Measurements from ENCODE around the gene RTKN. TPM values are rescaled to one million over a fixed set of nuclear protein-coding genes. Genes with fewer than 3 reads are reported as not detected.
A peak's percentile ranks its signal among the peaks of the same experiment; 100 is the strongest.

Gene RTKN
- polyA plus RNA-seq, 3 donors: 8.5 to 28.0 (median 13.2) TPM

DNA sequence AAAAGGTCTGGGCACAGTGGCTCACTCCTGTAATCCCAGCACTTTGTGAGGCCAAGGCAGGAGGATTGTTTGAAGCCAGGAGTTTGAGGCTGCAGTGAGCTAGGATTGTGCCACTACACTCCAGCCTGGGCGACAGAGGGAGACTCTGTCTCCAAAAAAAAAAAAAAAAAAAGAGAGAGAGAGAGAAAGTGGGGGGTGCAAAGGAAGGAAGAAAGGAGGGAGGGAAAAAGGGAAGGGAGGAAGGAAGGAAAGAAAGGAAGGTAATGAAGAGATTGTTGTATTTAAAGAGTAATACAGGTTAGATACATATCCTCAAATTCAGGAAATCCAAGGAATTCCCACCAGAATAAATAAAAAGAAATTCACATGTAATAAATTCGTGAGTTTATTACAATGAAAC, 39.8 kb downstream of the RTKN start:
- H3K27ac ChIP-seq (ENCODE audit: low read depth, low read length): no peak overlapping the region
- whole genome bisulfite sequencing, 3 donors: 80 to 88% (median 83%) methylated on average over 2 of the region's 2 CpGs

DNA sequence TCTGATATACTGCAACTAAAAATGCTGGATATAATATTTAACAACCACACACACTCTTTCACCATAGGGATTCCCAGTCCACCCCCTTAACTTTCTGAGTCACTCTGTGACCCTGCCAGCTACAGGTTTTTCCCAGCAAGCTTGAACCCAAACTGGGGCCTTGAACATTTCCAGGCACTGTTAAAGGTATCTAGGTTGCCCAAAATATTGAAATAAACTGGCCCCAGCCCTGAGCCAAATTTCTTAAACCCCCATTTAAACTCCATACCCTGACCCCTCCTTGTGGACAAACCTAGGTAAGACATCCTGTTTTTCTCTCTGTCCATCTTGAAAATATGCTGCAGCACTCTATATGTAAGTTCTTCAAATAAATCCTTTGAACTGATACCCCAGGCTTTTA, 42.0 kb downstream of the RTKN start:
- no peak overlapping the region for H3K27ac ChIP-seq (ENCODE audit: low read depth, low read length)

DNA sequence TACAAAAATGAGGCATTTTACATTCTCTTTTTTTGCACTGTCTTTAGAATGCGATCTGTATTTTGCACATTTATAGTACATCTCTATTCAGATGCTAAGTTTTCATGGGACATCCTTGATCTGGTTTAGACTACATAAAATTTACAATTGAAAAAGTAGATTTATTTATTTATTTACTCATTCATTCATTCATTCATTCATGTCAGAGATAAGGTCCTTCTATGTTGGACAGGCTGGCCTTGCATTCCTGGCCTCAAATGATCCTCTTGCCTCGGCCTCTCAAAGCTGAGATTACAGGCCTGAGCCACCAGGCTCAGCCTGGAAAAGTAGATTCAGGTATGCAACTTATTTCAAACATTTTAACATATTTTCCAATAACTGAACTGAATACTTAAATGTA, 45.6 kb downstream of the RTKN start:
- WGBS, 3 donors: 93 to 97% (median 96%) methylated on average over 2 of the region's 2 CpGs
- no peak overlapping the region for H3K27ac ChIP-seq (ENCODE audit: low read depth, low read length)

DNA sequence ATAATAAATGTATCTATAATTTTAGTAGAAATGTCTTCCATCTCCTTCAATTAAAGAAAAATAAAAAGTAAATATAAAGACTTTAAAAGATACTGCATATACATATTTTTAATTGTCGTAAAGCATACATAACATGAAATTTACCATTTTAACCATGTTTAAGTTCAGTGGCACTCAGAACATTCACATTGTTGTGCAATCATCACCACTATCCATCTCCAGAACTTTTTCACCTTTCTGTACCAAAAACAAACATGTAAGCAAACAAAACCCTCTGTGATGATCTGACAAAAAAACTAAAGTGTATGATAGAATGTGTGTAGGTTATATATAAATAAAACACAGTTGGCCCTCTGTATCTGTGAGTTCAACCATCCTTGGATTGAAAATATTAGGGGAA, 48.2 kb downstream of the RTKN start:
- no peak overlapping the region for H3K27ac ChIP-seq (ENCODE audit: low read depth, low read length)
- 71 to 96% (median 96%) methylated on average over 1 of the region's 1 CpG for WGBS, 3 donors

DNA sequence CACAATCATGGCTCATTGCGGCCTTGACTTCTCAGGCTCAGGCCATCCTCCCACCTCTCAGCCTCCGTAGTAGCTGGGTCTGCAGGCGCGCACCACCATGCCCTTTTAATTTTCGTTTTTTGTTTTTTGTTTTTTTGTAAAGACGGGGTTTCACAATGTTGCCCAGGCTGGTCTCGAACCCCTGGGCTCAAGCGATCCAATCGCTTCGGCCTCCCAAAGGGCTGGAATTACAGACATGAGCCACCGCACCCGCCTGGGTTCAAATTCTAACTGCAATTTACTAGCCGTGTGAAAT, 49.3 kb downstream of the RTKN start:
- no peak overlapping the region for H3K27ac ChIP-seq (ENCODE audit: low read depth, low read length)
- 64 to 77% (median 75%) methylated on average over 13 of the region's 13 CpGs for WGBS, 3 donors

DNA sequence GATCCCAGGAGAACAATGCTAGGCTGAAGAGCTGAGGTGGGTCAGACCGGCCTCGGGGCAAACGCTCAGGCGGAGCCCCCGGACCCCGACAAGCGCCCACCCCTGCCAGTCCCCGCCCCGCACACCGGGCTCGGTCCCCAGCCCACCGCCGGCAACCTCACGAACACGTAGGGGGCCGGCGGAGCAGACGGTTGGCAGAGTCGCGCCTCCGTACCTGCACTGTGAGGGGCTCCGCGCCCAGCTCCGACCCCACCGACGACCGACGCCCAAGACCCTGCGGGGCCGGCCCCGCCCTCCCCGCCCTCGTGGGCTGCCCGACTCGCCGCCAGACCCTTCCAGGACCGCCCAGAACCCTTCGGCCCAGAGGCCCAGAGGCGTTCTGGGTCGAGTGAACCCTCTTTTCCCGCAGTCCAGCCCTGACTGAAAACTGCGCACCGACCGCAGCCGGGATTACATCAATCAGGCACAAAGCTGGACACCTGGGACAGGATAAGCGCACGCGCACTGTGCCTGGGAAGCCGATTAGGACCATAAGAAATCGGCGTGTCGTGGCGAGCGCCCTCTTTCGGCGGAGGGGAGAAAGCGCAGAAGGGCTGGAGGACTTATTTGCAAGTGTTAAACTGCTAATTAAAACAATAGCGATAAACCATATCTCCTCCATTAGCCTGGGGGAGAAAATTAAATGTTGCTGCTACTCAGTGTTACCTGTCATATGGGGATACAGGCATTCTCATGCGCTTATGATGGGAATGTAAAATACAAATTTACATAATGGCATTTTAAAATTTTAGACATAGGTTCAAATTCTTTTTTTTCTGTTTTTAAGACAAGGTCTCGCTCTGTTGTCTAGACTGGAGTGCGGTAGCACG, 49.9 kb downstream of the RTKN start:
- 1 to 2% (median 1%) methylated on average over 56 to 62 of the region's 62 CpGs for WGBS, 3 donors
- H3K27ac ChIP-seq (ENCODE audit: low read depth, low read length): peak overlapping the region; percentile 45

DNA sequence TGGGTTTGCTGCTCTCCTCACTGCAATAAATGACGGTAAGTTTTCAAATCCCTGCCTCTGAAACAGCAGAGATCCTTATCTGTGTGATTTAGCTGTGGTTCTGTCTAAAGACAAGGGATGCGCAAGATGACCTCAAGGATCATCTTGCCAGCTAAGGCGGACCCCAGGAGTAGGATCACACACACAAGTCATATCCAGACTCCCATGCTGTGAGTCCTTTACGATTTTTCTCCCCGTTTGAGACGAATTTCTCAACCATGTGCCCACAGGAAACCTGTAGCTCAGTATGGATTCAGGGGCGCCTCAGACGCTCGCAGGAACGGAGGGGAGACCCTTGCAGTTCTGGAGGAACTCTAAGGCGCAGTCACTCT, 50.5 kb downstream of the RTKN start:
- 0 to 1% (median 1%) methylated on average over 11 of the region's 11 CpGs for WGBS, 3 donors
- H3K27ac ChIP-seq (ENCODE audit: low read depth, low read length): no peak overlapping the region

DNA sequence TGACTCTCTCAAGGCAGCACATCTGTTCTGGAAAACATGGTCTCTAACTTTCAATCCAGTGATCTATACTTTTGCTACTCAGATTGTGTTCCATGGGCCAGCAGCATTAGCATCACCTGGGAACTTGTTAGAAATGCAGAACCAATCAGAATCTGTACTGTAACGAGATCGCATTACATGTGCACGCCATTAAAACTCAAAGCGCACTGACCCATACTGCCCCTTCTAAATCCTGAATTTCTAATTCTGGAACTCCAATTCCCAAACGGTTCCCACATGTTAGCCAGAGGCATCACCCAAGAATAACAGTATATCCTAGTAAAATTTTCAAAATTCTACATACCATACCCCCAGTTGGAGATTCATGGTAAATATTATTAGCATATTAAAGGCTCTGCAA, 51.1 kb downstream of the RTKN start:
- WGBS, 3 donors: 57 to 65% (median 60%) methylated on average over 5 of the region's 5 CpGs

DNA sequence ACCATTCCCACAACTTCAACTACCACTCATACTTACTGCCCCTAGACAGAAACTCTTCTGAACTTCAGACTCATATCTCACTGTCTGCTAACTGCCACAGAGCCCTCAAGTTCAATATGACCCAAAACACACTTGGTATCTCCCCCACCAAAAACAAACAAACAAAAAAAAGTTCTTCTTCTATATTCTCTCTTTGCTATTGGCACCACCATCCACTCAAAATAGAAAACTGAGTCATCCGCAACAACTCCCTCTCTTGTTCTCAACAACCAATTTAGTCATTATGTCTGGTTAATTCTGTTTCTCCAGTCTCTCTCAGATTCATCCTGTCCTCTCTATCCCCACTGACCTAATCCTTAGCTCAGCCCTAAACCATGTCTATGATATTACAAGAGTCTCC, 54.4 kb downstream of the RTKN start:
- no peak overlapping the region for H3K27ac ChIP-seq (ENCODE audit: low read depth, low read length)
- 76 to 96% (median 93%) methylated on average over 1 of the region's 1 CpG for WGBS, 3 donors

More for the DNA sequence above, 51.1 kb downstream of the RTKN start:
- no peak overlapping the region for H3K27ac ChIP-seq (ENCODE audit: low read depth, low read length)

DNA sequence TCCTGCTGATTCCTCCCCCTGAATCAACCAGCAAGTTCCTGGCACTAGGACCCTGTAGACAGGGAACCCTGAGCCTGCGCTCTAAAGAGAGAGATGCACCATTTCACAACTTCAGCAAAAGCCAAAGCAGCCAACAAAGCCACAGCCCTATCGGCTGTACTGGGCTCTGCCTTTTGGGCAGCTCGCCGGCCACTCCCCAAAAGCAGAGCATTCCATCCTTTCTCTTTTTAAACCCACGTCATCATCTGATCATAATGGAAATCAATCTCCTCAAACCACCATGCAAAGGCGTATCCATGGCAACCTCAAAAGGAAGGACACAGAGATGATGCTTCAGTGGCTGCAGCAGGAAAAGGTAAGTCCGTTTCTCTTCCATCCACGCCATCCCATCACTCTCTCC, 56.3 kb downstream of the RTKN start:
- WGBS, 3 donors: 70 to 87% (median 75%) methylated on average over 8 of the region's 8 CpGs

DNA sequence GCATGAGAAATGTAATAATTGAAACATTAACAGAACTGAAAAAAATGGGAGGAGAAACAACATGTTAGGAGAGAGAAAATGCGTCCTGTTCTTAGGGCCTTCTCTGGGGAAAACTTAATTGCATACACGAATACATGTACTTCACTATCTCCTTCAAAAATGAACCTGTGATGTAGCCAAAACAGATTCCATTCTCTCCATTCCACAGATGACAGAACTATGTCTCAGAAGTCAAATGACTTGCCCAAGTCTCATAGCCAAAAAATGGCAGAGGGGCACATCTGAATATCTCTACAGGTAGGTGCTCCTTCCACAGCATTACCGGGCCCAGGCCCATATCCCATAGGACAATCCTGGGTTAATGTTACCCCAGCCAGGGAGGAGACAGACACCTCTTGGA, 57.7 kb downstream of the RTKN start:
- H3K27ac ChIP-seq (ENCODE audit: low read depth, low read length): no peak overlapping the region
- WGBS, 3 donors: 64 to 74% (median 72%) methylated on average over 3 of the region's 3 CpGs

More for the DNA sequence above, 56.3 kb downstream of the RTKN start:
- no peak overlapping the region for H3K27ac ChIP-seq (ENCODE audit: low read depth, low read length)

DNA sequence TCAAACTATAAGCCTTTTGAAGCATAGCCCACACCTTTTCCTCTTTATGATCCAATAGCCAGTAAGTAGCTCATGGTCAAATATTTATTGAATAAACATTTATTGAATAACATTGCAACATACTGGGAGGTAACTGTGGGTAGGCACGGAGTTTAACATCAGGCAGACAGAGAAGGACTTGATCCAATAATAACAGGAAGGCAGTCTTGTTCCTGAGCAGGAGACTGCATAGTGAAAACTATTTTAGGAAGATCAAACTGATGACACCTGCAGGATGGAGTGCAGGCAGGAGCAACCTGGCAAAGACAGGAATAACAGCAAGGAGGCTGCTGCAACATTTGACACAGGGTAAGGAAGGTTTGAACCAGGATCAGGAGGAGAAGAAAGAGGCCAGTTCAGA, 58.5 kb downstream of the RTKN start:
- H3K27ac ChIP-seq (ENCODE audit: low read depth, low read length): no peak overlapping the region
- WGBS, 3 donors: 19 to 27% (median 23%) methylated on average over 1 of the region's 1 CpG

DNA sequence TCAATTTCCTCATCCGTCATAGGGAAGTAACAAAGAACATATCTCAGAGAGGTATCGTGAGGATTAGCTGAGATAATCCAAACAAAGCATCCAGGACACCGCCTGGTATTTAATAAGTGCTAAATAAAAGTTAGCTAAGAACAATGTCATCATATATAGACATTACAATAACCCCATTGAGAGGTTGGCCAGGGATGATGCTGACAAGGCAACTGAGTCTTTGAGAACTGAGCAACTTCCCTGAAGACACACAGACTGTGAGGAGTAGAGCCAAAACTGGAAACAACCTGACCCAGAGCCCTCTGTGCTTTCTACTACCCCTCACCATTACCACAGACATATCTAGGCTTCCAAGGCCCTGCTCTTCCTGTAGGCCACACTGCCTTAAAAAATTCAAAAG, 60.0 kb downstream of the RTKN start:
- WGBS, 3 donors: 75 to 96% (median 91%) methylated on average over 3 of the region's 3 CpGs
- no peak overlapping the region for H3K27ac ChIP-seq (ENCODE audit: low read depth, low read length)

DNA sequence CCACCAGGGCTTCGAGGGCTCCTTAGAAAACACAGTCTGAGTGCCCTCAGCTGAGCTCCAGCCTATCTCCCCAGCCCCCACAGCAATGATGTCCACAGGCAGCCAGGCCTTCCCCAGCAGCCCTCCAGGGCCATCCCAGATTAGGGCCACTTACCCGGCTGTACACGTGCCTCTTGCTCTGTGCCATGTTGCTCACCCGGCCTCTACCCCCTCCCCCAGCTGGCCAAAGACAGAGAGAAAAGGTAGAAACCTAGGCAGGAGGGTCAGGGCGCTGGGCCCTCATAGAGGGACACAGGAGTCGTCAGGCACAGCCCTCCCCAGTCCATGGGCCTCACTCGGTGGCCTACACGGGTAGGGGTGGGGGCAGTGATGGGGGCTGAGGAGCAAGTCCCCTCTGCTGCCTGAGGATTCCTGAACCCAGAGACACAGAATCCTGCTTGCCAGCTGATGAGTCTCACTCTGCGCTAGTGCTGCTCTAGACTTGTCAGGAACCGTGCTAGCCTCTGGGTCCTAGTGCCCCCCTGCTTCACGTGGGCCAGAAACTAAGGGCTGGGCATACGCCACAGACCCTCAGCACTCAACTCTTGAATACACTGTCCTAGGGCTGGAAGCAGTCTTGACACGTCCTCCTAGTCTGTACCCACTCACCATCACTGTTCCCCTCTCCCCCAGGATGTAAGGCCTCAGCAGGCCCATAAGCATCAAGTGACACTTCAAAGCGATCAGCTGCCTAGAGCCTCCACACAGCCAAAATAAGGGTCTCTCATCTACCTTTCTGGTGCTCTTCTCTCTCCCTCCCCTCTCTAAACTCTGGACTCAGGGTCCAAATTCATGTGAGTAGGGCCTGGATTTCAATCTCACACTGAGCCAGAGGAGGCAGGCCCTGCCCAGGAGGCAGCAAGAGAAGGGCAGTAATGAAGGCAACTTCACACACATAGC, 61.6 kb downstream of the RTKN start, which contains the start of gene DCTN1:
Gene DCTN1 (minus strand): TSS at position 461 of the 939 bp plus-strand sequence. CDS start 274 bp downstream, at position 187.
- 31 to 47% (median 39%) methylated on average over 14 of the region's 14 CpGs for WGBS, 3 donors
- no peak within 1 kb of the TSS for H3K27ac ChIP-seq (ENCODE audit: low read depth, low read length)

DNA sequence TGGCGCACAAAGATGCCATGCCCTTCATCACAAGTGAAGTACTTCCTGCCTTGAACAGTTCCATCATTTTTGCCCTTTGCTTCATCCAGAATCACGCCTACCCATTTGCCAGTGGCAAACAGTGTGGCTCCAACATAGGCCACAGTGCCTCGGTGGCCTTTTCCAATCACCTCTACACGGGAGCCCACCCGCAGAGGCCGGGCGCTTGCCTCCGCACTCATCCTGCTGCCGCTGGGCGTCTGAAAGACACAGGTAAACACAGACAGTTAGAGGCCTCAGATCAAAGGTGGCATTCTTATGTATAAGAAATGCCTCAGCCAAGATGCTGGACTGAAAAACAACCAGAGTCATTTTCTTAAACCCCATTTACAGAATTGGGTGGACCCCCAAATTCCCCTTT, 63.7 kb downstream of the RTKN start:
- 85 to 97% (median 95%) methylated on average over 10 of the region's 10 CpGs for WGBS, 3 donors
- no peak overlapping the region for H3K27ac ChIP-seq (ENCODE audit: low read depth, low read length)

DNA sequence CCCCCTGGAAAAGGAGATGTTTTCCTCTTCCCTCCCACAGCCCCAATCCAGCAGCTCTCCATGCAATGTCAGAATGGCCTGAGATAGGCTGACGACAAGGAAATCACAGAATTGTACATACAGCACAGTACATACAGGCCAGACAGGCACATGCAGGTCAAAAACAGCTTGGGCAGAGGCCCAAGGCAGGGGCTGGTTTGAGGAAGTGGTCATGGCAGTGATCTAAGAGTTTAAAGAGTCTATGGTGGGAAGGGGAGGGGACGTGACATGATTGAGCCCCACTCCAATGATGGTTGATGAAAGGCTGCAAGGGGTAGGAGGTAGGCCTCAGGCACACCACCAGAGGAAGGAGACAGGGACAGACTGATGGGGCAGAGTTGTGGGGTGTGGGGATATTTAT, 65.9 kb downstream of the RTKN start:
- WGBS, 3 donors: 65 to 87% (median 76%) methylated on average over 2 of the region's 2 CpGs
- H3K27ac ChIP-seq (ENCODE audit: low read depth, low read length): no peak overlapping the region
